Nucleus accumbens (tissue), 56 donors: ENCODE measurements around the gene KRTAP1-4.
"Not testable (repeated sequence)": the region's sequence is repeated elsewhere in the genome, so short reads cannot be mapped to it uniquely, and the experiment has no call there.

Experiments used
- DNase-seq, 56 donors: peaks; one replicate each; lab custom pipeline; 2025; lab: John Stamatoyannopoulos, UW

Gene KRTAP1-4

DNA sequence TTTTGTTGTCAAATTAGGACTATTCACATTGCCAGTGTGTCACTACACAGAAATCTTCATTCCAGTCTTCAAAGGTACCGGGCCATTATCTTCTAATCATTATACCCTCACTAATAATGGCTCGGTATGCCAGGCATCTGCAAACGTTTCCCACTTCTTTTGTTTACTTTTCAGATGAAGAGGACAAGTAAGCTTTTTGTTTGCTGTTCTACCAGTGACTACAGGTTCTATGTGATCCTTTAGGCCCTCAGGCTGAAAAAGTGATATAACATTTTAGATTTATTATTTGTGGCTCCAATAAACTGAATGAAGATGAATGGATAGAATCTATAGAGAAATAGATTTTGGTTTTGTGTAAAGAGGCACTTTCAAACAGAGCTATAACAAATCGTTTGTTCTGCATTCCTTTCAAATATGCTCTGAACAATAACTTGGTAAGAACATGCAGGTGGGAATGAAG lies 20.7 kb downstream of the KRTAP1-4 start:
- no peak for DNase-seq

GRCh38 chr17:41008811-41009210 lies 21.2 kb downstream of the KRTAP1-4 start, which contains the start of gene KRTAP3-1:
TSS of gene KRTAP3-1 (minus strand) at chr17:41009128. CDS start at chr17:41009074, 54 bp downstream.
- DNase-seq: no peak

GRCh38 chr17:41004397-41004796 lies 25.6 kb downstream of the KRTAP1-4 start:
- no peak for DNase-seq

GRCh38 chr17:41003926-41004325 lies 26.1 kb downstream of the KRTAP1-4 start:
- DNase-seq: no peak

DNA sequence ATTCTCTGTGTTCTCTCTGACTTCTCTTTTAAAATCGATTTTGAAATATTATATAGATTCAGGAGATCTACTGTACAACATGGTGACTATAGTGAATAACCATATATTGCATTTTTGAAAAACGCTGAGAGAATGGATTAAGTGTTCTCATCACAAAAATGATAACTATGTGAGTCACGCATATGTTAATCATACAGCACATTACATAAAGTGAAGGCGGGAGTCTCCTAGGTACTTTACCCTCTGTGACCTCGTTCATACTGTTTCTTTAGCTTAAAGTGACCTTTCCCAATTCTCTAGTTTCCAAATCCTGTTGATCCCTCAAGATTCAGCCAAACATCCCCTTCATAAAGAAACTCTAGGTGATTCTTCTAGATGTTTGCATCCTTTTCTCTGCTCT lies 27.2 kb downstream of the KRTAP1-4 start:
- no peak for DNase-seq

- DNase-seq: no peak
Measured at GRCh38 chr17:41001795-41002194, 28.2 kb downstream of the KRTAP1-4 start.

- DNase-seq: not testable (repeated sequence)
Measured at GRCh38 chr17:40999563-40999962, 30.4 kb downstream of the KRTAP1-4 start, which contains the start of gene KRTAP3-2. TSS of gene KRTAP3-2 (minus strand) at chr17:40999906. CDS start at chr17:40999853, 53 bp downstream.

GRCh38 chr17:40997361-40997760 lies 32.6 kb downstream of the KRTAP1-4 start:
- DNase-seq: no peak

DNA sequence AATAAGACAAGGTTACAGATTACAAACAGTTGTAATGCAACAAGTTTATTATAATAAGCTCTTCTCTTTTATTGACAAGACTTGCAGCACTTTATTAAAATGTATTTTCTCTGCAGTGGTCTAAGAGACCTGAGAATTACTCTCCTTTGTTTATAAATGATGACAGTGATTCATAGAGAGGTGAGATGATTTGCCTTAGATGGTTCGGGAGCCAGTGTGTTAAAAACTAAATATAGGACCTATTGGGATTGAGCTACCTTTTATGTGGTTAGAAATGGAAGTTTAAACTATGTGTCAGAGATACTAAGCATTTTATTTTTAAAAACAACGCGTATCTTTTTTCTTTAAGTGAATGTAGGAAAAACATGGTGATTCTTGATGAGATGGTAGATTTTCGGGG lies 33.2 kb downstream of the KRTAP1-4 start:
- no peak for DNase-seq

GRCh38 chr17:40995116-40995515 lies 34.9 kb downstream of the KRTAP1-4 start:
- DNase-seq: no peak

- no peak for DNase-seq
Measured at GRCh38 chr17:40993839-40994238, 36.2 kb downstream of the KRTAP1-4 start, which contains the start of gene KRTAP3-3. TSS of gene KRTAP3-3 (minus strand) at chr17:40994164. CDS start at chr17:40994097, 67 bp downstream.

- DNase-seq: no peak
Measured at GRCh38 chr17:40993084-40993483, 36.9 kb downstream of the KRTAP1-4 start.

GRCh38 chr17:40992666-40993065 lies 37.3 kb downstream of the KRTAP1-4 start:
- DNase-seq: no peak

GRCh38 chr17:40986920-40987319 lies 43.1 kb downstream of the KRTAP1-4 start:
- DNase-seq: no peak

DNA sequence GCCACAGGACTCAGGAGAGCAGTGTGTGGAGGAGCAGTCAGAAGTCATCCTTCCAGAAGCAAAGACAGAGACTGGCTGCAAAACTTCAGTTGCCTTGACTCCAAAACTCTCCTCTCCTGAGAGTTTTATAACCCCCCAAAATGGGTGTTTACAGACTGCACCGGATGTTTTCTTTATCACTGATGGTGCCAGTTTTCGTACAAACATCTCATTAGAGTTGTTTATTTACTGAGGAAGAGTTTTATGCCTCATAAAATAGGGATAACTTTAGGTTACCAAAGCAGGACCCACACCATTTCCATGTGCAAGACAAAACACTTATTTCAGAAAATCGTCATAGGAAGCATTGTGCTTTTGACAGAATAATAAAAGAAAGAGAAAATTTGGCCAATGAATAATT lies 45.8 kb downstream of the KRTAP1-4 start, which contains the start of gene KRT40:
KRT40 (minus strand) TSS at position 101 of the 400 bp plus-strand sequence; CDS start at position 48, 53 bp downstream.
- no peak for DNase-seq

- no peak for DNase-seq
Measured at GRCh38 chr17:40981115-40981514, 48.9 kb downstream of the KRTAP1-4 start.

DNA sequence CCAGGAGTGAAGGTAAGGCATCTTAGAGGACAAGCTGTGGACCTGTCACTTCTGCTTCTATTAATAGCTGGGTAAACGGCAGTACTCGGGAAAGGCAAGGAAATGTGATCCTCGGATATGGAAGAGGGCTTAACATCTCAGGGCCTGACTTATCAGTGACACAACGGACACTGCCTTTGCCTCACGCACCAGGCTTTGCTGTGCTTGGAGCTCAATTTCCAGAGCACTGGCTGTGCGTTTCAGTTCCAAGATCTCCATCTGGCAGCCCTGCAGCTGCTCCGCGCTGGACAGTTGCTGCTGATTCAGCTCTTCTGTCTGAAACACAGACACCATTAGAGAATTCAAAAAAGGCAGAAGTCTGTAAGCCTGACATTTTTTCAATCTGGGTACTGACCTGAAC lies 49.4 kb downstream of the KRTAP1-4 start:
- DNase-seq: peak in 17 of 56 donors; percentile 1 to 36 (median 9)

GRCh38 chr17:40980117-40980516 lies 49.9 kb downstream of the KRTAP1-4 start:
- DNase-seq: no peak
